Mesodermal cell (in vitro differentiated cells): ENCODE measurements around the gene PCDHGA5.
"Not testable (repeated sequence)": the region's sequence is repeated elsewhere in the genome, so short reads cannot be mapped to it uniquely, and the experiment has no call there.

Experiments
- H3K27ac ChIP-seq: 2 replicates; pipeline ENCODE4 v1.7.0; 2013; ENCODE audit warnings: mild to moderate bottlenecking, low read depth, low read length, moderate library complexity; ENCODE audit not compliant: severe bottlenecking
- H3K36me3 ChIP-seq: 2 replicates; pipeline ENCODE4 v1.7.1; 2013; ENCODE audit warnings: mild to moderate bottlenecking, low read length, moderate library complexity; ENCODE audit not compliant: control insufficient read depth, insufficient read depth
- H3K4me1 ChIP-seq: one replicate; pipeline ENCODE4 v1.7.1; 2013; ENCODE audit warnings: mild to moderate bottlenecking, low read length; ENCODE audit not compliant: insufficient read depth, control insufficient read depth, poor library complexity, severe bottlenecking
- H3K4me3 ChIP-seq: 2 replicates; pipeline ENCODE4 v1.7.0; 2013; ENCODE audit warnings: low read length, control low read depth, mild to moderate bottlenecking; ENCODE audit not compliant: insufficient read depth, poor library complexity, severe bottlenecking; ENCODE audit errors: extremely low read depth
- H3K9me3 ChIP-seq: 2 replicates; pipeline ENCODE4 v1.7.1; 2013; ENCODE audit warnings: mild to moderate bottlenecking, low read length, moderate library complexity; ENCODE audit not compliant: control insufficient read depth
- WGBS, 2 experiments: methylation state at CpG; one replicate each; pipeline ENCODE4 v1.1.5; 2013; ENCODE audit warnings: missing lambda C conversion rate in 2 of 2; ENCODE audit not compliant: insufficient coverage in 2 of 2; 5-methylcytosine and 5-hydroxymethylcytosine counted together

PCDHGA5 gene

DNA sequence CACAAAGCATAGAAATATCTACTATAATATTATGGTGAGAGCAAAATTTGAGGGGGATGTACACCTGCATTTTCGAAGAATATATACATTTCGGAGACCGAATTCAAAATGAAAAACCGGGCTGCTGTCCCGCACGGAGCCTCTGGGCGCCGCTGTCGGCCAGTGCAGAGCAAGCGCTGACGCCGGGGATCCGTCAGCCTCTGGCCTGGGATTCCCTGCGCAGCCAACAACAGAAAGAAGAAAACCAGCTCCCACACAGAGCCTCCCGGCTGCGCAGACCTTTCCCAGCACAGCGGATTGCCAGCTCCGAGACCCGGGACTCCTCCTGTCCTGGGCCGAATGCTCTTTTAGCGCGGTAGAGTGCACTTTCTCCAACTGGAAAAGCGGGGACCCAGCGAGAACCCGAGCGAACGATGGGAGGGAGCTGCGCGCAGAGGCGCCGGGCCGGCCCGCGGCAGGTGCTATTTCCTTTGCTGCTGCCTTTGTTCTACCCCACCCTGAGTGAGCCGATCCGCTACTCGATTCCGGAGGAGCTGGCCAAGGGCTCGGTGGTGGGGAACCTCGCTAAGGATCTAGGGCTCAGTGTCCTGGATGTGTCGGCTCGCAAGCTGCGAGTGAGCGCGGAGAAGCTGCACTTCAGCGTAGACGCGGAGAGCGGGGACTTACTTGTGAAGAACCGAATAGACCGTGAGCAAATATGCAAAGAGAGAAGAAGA is 44.0 kb downstream of the PCDHGA5 start, which contains the start of gene PCDHGB6:
Gene PCDHGB6, plus strand, starts transcription at position 232 of the 716 bp plus-strand sequence. Its CDS starts 182 bp downstream, at position 414.
- 27 to 37% methylated on average over 32 to 34 of the region's 51 CpGs for WGBS, 2 experiments
- peak within 1 kb of the TSS; percentile 47 for H3K4me3 ChIP-seq
- H3K4me1 ChIP-seq, result not testable (repeated sequence)
- H3K9me3 ChIP-seq, result peaks cover 25% of the 10 kb centered on the region
- H3K27ac ChIP-seq, result peak within 1 kb of the TSS; percentile 72
- H3K36me3 ChIP-seq, result peaks cover 13% of the 10 kb centered on the region

DNA sequence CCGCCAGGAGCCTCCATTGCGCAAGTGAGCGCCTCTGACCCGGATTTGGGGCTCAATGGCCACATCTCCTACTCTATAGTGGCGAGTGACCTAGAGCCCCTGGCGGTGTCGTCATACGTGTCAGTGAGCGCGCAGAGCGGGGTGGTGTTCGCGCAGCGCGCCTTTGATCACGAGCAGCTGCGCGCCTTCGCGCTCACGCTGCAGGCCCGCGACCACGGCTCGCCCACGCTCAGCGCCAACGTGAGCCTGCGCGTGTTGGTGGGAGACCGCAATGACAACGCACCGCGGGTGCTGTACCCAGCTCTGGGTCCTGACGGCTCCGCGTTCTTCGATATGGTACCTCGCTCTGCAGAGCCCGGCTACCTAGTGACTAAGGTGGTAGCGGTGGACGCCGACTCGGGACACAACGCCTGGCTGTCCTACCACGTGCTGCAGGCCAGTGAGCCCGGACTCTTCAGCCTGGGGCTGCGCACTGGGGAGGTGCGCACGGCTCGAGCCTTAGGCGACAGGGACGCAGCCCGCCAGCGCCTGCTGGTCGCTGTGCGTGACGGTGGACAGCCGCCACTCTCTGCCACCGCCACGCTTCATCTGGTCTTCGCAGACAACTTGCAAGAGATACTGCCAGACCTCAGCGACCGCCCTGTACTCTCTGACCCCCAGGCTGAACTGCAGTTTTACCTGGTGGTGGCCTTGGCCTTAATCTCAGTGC is 45.8 kb downstream of the PCDHGA5 start:
- Histone ChIP-seq H3K4me3 (no peak overlapping the region), H3K9me3 (peaks cover 37% of the 10 kb centered on the region)

DNA sequence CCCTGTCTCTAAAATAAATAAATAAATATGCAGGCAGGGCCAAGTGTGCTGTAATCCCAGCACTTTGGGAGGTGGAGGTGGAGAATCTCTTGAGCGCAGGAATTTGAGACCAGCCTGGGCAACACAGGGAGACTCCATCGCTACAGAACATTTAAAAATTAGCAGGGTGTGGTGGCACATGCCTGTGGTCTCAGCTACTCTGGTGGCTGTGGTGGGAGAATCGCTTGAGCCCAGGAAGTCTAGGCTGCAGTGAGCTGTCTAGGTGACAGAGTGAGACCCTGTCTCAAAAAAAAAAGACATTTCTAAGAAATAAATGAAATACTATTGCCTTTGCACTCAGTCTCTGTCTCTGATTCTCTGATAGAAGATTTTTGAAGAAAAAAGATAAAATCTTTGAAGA is 47.6 kb downstream of the PCDHGA5 start:
- Histone ChIP-seq H3K9me3 (peaks cover 41% of the 10 kb centered on the region), H3K36me3 (peaks cover 36% of the 10 kb centered on the region), H3K27ac (no peak overlapping the region), H3K4me1 (no peaks in the 10 kb centered on the region), H3K4me3 (peak overlapping the region; percentile 20)
- WGBS, 2 experiments, result 93 to 95% methylated on average over 2 of the region's 3 CpGs

More for the DNA sequence above, 45.8 kb downstream of the PCDHGA5 start:
- no peak overlapping the region for H3K27ac ChIP-seq
- no peaks in the 10 kb centered on the region for H3K4me1 ChIP-seq
- 96 to 98% methylated on average over 61 to 64 of the region's 64 CpGs for WGBS, 2 experiments
- peaks cover 31% of the 10 kb centered on the region for H3K36me3 ChIP-seq

DNA sequence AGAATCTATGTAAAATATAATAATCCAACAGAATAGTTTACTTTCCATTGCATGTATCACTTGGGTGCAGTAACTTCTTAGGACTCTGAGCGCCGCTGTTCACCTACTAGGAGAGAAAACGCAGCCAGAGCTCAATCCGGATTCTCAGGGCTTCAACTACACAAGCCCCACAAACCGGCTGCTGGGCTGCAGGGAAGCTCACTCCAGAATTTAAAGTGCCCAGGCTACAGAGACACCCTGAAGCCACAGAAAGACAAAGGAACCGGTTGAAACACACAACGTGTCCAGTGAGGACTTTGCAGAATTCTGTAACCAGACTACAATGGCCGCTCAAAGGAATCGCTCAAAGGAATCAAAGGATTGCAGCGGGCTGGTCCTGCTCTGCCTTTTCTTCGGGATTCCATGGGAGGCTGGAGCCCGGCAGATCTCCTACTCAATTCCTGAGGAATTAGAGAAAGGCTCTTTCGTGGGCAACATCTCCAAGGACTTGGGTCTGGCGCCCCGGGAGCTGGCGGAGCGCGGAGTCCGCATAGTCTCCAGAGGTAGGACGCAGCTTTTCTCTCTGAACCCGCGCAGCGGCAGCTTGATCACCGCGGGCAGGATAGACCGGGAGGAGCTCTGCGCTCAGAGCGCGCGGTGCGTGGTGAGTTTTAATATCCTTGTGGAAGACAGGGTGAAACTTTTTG is 49.0 kb downstream of the PCDHGA5 start, which contains the start of gene PCDHGA10:
Gene PCDHGA10, plus strand, starts transcription at position 134 of the 686 bp plus-strand sequence. Its CDS starts 189 bp downstream, at position 323.
- WGBS, 2 experiments, result 30 to 50% methylated on average over 14 to 25 of the region's 31 CpGs
- Histone ChIP-seq H3K4me3 (peak within 1 kb of the TSS; percentile 47), H3K27ac (peak within 1 kb of the TSS; percentile 67), H3K9me3 (peaks cover 48% of the 10 kb centered on the region), H3K4me1 (no peaks in the 10 kb centered on the region), H3K36me3 (peaks cover 43% of the 10 kb centered on the region)

DNA sequence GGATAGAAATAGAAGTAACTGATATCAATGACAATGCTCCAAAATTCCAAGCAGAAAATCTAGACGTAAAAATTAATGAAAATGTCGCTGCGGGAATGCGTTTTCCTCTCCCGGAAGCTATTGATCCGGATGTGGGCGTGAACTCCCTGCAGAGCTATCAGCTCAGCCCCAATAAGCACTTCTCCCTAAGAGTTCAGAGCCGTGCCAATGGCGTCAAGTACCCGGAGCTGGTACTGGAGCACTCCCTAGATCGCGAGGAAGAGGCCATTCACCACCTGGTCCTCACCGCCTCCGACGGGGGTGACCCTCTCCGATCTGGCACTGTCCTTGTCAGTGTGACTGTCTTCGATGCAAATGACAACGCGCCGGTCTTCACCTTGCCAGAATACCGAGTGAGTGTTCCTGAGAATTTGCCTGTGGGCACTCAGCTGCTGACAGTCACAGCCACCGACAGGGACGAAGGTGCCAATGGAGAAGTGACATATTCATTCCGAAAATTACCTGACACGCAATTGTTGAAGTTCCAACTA is 49.6 kb downstream of the PCDHGA5 start:
- peaks cover 47% of the 10 kb centered on the region for H3K36me3 ChIP-seq
- H3K4me3 ChIP-seq, result peak overlapping the region; percentile 47
- WGBS, 2 experiments, result 81 to 85% methylated on average over 21 to 22 of the region's 25 CpGs
- H3K27ac ChIP-seq, result no peak overlapping the region
- no peaks in the 10 kb centered on the region for H3K4me1 ChIP-seq
- peaks cover 53% of the 10 kb centered on the region for H3K9me3 ChIP-seq

DNA sequence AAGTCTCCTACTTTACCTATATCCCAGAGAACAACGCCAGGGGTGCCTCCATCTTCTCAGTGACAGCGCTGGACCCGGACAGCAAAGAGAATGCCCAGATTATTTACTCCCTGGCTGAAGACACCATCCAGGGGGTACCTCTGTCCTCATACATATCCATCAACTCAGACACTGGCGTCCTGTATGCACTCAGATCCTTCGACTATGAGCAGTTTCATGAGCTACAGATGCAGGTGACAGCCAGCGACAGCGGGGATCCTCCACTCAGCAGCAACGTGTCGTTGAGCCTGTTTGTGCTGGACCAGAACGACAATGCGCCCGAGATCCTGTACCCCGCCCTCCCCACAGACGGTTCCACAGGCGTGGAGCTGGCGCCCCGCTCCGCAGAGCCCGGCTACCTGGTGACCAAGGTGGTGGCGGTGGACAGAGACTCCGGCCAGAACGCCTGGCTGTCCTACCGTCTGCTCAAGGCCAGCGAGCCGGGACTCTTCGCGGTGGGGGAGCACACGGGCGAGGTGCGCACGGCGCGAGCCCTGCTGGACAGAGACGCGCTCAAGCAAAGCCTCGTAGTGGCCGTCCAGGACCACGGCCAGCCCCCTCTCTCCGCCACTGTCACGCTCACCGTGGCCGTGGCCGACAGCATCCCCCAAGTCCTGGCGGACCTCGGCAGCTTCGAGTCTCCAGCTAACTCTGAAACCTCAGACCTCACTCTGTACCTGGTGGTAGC is 50.7 kb downstream of the PCDHGA5 start:
- WGBS, 2 experiments, result 94 to 97% methylated on average over 34 to 42 of the region's 46 CpGs

DNA sequence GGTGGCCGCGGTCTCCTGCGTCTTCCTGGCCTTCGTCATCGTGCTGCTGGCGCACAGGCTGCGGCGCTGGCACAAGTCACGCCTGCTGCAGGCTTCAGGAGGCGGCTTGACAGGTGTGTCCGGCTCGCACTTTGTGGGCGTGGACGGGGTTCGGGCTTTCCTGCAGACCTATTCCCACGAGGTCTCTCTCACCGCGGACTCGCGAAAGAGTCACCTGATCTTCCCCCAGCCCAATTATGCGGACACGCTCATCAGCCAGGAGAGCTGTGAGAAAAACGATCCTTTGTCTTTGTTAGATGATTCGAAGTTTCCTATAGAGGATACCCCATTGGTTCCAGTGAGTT is 51.3 kb downstream of the PCDHGA5 start:
- not testable (repeated sequence) for H3K27ac ChIP-seq, H3K4me1 ChIP-seq, H3K4me3 ChIP-seq
- Histone ChIP-seq H3K9me3 (peaks cover 52% of the 10 kb centered on the region), H3K36me3 (peaks cover 55% of the 10 kb centered on the region)
- 94 to 95% methylated on average over 18 to 23 of the region's 24 CpGs for whole genome bisulfite sequencing, 2 experiments

More for the DNA sequence above, 50.7 kb downstream of the PCDHGA5 start:
- H3K4me3 ChIP-seq, H3K27ac ChIP-seq, H3K4me1 ChIP-seq: not testable (repeated sequence)
- Histone ChIP-seq H3K36me3 (peaks cover 55% of the 10 kb centered on the region), H3K9me3 (peaks cover 53% of the 10 kb centered on the region)
